IMR-90 (cell line): ENCODE results near the gene MYL12B. TPM values are rescaled to one million over a fixed set of nuclear protein-coding genes. Genes with fewer than 3 reads are reported as not detected.

Experiments
- ATAC-seq: fragments of 200-7000 bp; cut with Tn5 transposase; 2 replicates; pipeline ENCODE4 v1.9.1; 2020; ENCODE audit warnings: low read depth, mild to moderate bottlenecking, moderate library complexity
- BruUV-seq: library from RNA; stranded (reverse); fragments of 400-500 nt; replicated peaks from 2 replicates; lab custom pipeline; 2021; lab: Mats Ljungman, UMichigan
- CTCF ChIA-PET: fragments of 300-600 bp; formaldehyde crosslinking; extraction: SDS; loops from one replicate; lab custom pipeline; 2021; ENCODE audit warnings: antibody characterized with exemption; lab: Yijun Ruan, JAX
- POLR2A ChIA-PET: fragments of 300-600 bp; sonication (Branson Sonifier 250); formaldehyde crosslinking; loops from one replicate; lab custom pipeline; 2022; ENCODE audit warnings: antibody characterized with exemption; ENCODE audit not compliant: unreplicated experiment; lab: Charles Lee
- DNase-seq: peaks from one replicate; pipeline ENCODE4 v3.0.0; 2013
- H2AFZ ChIP-seq: replicated peaks from 2 replicates; pipeline ENCODE3; 2013; ENCODE audit warnings: low read length, mild to moderate bottlenecking; ENCODE audit not compliant: poor library complexity
- H2AK5ac ChIP-seq: 2 replicates; pipeline ENCODE4 v1.6.1; 2013; ENCODE audit warnings: low read depth, low read length, inconsistent platforms
- H2AK9ac ChIP-seq: replicated peaks from 2 replicates; pipeline ENCODE3; 2013; ENCODE audit warnings: mild to moderate bottlenecking, low read depth, low read length, moderate library complexity; ENCODE audit not compliant: poor library complexity
- H2BK120ac ChIP-seq: 2 replicates; pipeline ENCODE4 v1.6.1; 2013; ENCODE audit warnings: low read depth, low read length, inconsistent platforms
- H2BK15ac ChIP-seq: 3 replicates; pipeline ENCODE4 v1.6.1; 2013; ENCODE audit warnings: low read depth, low read length, inconsistent platforms
- H2BK20ac ChIP-seq: 2 replicates; pipeline ENCODE4 v1.6.1; 2013; ENCODE audit warnings: low read depth, mild to moderate bottlenecking, inconsistent platforms, low read length, moderate library complexity
- H2BK5ac ChIP-seq: 2 replicates; pipeline ENCODE4 v1.6.1; 2013; ENCODE audit warnings: mild to moderate bottlenecking, low read depth, low read length, inconsistent platforms; ENCODE audit not compliant: poor library complexity, severe bottlenecking
- H3K14ac ChIP-seq: replicated peaks from 2 replicates; pipeline ENCODE4 v1.6.1; 2013; ENCODE audit warnings: low read depth, low read length, inconsistent platforms
- H3K18ac ChIP-seq: 2 replicates; pipeline ENCODE4 v1.6.1; 2013; ENCODE audit warnings: low read depth, low read length, control low read depth
- H3K23ac ChIP-seq: 2 replicates; pipeline ENCODE4 v1.6.1; 2013; ENCODE audit warnings: low read depth, low read length, inconsistent platforms
- H3K27ac ChIP-seq: 2 replicates; pipeline ENCODE4 v1.5.1; 2013; ENCODE audit warnings: mild to moderate bottlenecking, control low read depth, low read length; ENCODE audit not compliant: insufficient read depth
- H3K27me3 ChIP-seq: 2 replicates; pipeline ENCODE4 v1.6.1; 2013; ENCODE audit warnings: low read length; ENCODE audit not compliant: control insufficient read depth, insufficient read depth
- H3K36me3 ChIP-seq: 2 replicates; pipeline ENCODE4 v1.6.1; 2013; ENCODE audit warnings: low read length, mixed read lengths; ENCODE audit not compliant: control insufficient read depth, insufficient read depth
- H3K4ac ChIP-seq: 2 replicates; pipeline ENCODE4 v1.6.1; 2013; ENCODE audit warnings: low read depth, low read length, inconsistent platforms
- H3K4me1 ChIP-seq: 2 replicates; pipeline ENCODE4 v1.6.1; 2013; ENCODE audit warnings: low read length, mixed read lengths; ENCODE audit not compliant: control insufficient read depth, insufficient read depth
- H3K4me2 ChIP-seq: 2 replicates; pipeline ENCODE4 v1.6.1; 2013; ENCODE audit warnings: low read depth, mild to moderate bottlenecking, control low read depth, low read length, moderate library complexity
- H3K4me3 ChIP-seq: 2 replicates; pipeline ENCODE4 v1.5.1; 2013; ENCODE audit warnings: low read depth, mild to moderate bottlenecking, control low read depth, low read length, moderate library complexity; ENCODE audit not compliant: insufficient read depth
- H3K56ac ChIP-seq: 2 replicates; pipeline ENCODE4 v1.6.1; 2013; ENCODE audit warnings: low read length, inconsistent platforms; ENCODE audit not compliant: insufficient read depth; ENCODE audit errors: extremely low read depth
- H3K79me1 ChIP-seq, 2 experiments: 2 replicates each; pipeline ENCODE4 v1.6.1; 2013; ENCODE audit warnings: low read length in 2 of 2, inconsistent platforms in 1 of 2, low read depth in 1 of 2
- H3K9ac ChIP-seq: 2 replicates; pipeline ENCODE4 v1.6.1; 2013; ENCODE audit warnings: low read depth, low read length, control low read depth
- H3K9me1 ChIP-seq: 2 replicates; pipeline ENCODE4 v1.6.1; 2013; ENCODE audit warnings: low read length, inconsistent platforms; ENCODE audit not compliant: insufficient read depth
- H3K9me3 ChIP-seq: 2 replicates; pipeline ENCODE4 v1.6.1; 2013; ENCODE audit warnings: low read length; ENCODE audit not compliant: control insufficient read depth, insufficient read depth
- H4K20me1 ChIP-seq: 2 replicates; pipeline ENCODE4 v1.6.1; 2013; ENCODE audit warnings: low read length, inconsistent platforms; ENCODE audit not compliant: insufficient read depth
- H4K5ac ChIP-seq: 2 replicates; pipeline ENCODE4 v1.6.1; 2013; ENCODE audit warnings: mild to moderate bottlenecking, low read depth, low read length, control low read depth
- H4K8ac ChIP-seq, 2 experiments: 2 replicates each; pipeline ENCODE4 v1.6.1; 2013; ENCODE audit warnings: low read depth in 2 of 2, low read length in 2 of 2, control low read depth in 1 of 2, inconsistent platforms in 1 of 2
- H4K91ac ChIP-seq: 2 replicates; pipeline ENCODE4 v1.6.1; 2013; ENCODE audit warnings: low read depth, low read length, inconsistent platforms; ENCODE audit not compliant: insufficient read depth
- BHLHE40 ChIP-seq: fragments of 150-350 bp; IDR thresholded peaks from 2 replicates; pipeline ENCODE4 v1.6.1; 2016; ENCODE audit warnings: mild to moderate bottlenecking, low read depth, low read length
- CEBPB ChIP-seq: IDR thresholded peaks from 2 replicates; pipeline ENCODE4 v1.6.1; 2012; ENCODE audit warnings: low read depth, low read length, improper control_type of control experiment
- CHD1 ChIP-seq: IDR thresholded peaks from 2 replicates; pipeline ENCODE4 v1.6.1; 2012; ENCODE audit warnings: low read depth, low read length, improper control_type of control experiment
- FOS ChIP-seq: fragments of 150-350 bp; IDR thresholded peaks from 2 replicates; pipeline ENCODE4 v1.6.1; 2016; ENCODE audit warnings: low read depth, low read length
- MAFK ChIP-seq: IDR thresholded peaks from 2 replicates; pipeline ENCODE4 v1.6.1; 2012; ENCODE audit warnings: low read depth, low read length, improper control_type of control experiment
- MAZ ChIP-seq: IDR thresholded peaks from 2 replicates; pipeline ENCODE4 v1.6.1; 2012; ENCODE audit warnings: low read depth, mild to moderate bottlenecking, low read length, improper control_type of control experiment, moderate library complexity, borderline replicate concordance
- MXI1 ChIP-seq: IDR thresholded peaks from 2 replicates; pipeline ENCODE4 v1.6.1; 2012; ENCODE audit warnings: low read depth, mild to moderate bottlenecking, low read length, moderate library complexity, borderline replicate concordance
- NFE2L2 ChIP-seq: fragments of 150-350 bp; IDR thresholded peaks from 2 replicates; pipeline ENCODE4 v1.6.1; 2016; ENCODE audit warnings: low read depth, mild to moderate bottlenecking, low read length
- POLR2A ChIP-seq: IDR thresholded peaks from 2 replicates; pipeline ENCODE4 v1.6.1; 2012; ENCODE audit warnings: mild to moderate bottlenecking, low read depth, low read length
- RAD21 ChIP-seq: IDR thresholded peaks from 2 replicates; pipeline ENCODE4 v1.6.1; 2012; ENCODE audit warnings: low read length, improper control_type of control experiment
- WGBS, 2 experiments: methylation state at CpG; one replicate each; pipeline versions ENCODE4 v1.1.5 to v1.1.7; 2013; ENCODE audit warnings: missing lambda C conversion rate in 2 of 2; ENCODE audit not compliant: insufficient read length in 1 of 2; ENCODE audit errors: extremely low coverage in 2 of 2; 5-methylcytosine and 5-hydroxymethylcytosine counted together
- dilution Hi-C: fragments of 300-500 bp; cut with HindIII; formaldehyde crosslinking; loops from one replicate; pipeline ENCODE4 v1.14.3; 2018; ENCODE audit warnings: low sequenced_read_pairs; ENCODE audit not compliant: unreplicated experiment
- in situ Hi-C: fragments of 300-500 bp; cut with MboI; formaldehyde crosslinking; loops from 3 replicates; pipeline ENCODE4 v1.14.3; 2019; ENCODE audit warnings: low sequenced_read_pairs, inconsistent platforms, mixed read lengths
- intact Hi-C: fragments of 100-400 bp; cut with micrococcal nuclease; formaldehyde crosslinking; loops from 2 replicates; pipeline ENCODE4 v1.10.0; 2022
- polyA plus RNA-seq, 3 experiments: library from polyadenylated mRNA; depleted of rRNA; stranded (reverse); fragments of >200 nt; gene quantifications; 2 replicates each; pipeline ENCODE4 v1.2.3, GENCODE V29; 2012; ENCODE audit warnings: low replicate concordance in 1 of 3
- total RNA-seq: library from RNA; depleted of rRNA; stranded (reverse); fragments of >200 nt; gene quantifications from 2 replicates; pipeline ENCODE4 v1.2.3, GENCODE V29; 2012
- TF ChIP-seq, protein P1 (sequence below): fragments of 150-350 bp; IDR thresholded peaks from 2 replicates; pipeline ENCODE4 v1.6.1; 2016; ENCODE audit warnings: low read depth, mild to moderate bottlenecking, low read length, moderate library complexity, borderline replicate concordance

The MYL12B gene
- total and polyA plus RNA-seq, 2 of the 4 experiments (the other 2 are of a cell fraction), result 692 to 816 TPM

- H3K14ac ChIP-seq, result peak overlapping the region; percentile 81
- no peak for ATAC-seq
- H2AFZ ChIP-seq, result peak overlapping the region; percentile 90
- H3K9me1 ChIP-seq, result no peaks in the 10 kb centered on the region
- peak overlapping the region; percentile 90 for H4K91ac ChIP-seq
- WGBS, 2 experiments, result 69% methylated on average over 7 of the region's 23 CpGs; no CpG with 5 or more reads in 1 of the 2 experiments
- H3K79me1 ChIP-seq, result peaks cover 7 to 18% of the 10 kb centered on the region in 2 experiments; a peak in 2 of 4 replicates
- H3K4me2 ChIP-seq, result peak overlapping the region; percentile 17; the same call in 1 of the 2 replicates
- H2BK5ac ChIP-seq, result peak overlapping the region; percentile 97
- H3K56ac ChIP-seq, result peak overlapping the region; percentile 58
- peak overlapping the region; percentile 84 for H3K4me3 ChIP-seq
- H3K9me3 ChIP-seq, result peaks cover 4% of the 10 kb centered on the region; the same call in 1 of the 2 replicates
- H3K18ac ChIP-seq, result peak overlapping the region; percentile 61
- peak overlapping the region; percentile 92 for H2AK5ac ChIP-seq
- H4K20me1 ChIP-seq, result peaks cover 11% of the 10 kb centered on the region; the same call in 1 of the 2 replicates
- ChIA-PET POLR2A (interaction anchor here (0.9 kb wide), 1 partner anchor 298 kb away, joined by 3 read pairs; no protein-coding TSS in a partner anchor), CTCF (interaction anchor here (0.5 to 1.7 kb wide), 6 partner anchors 10 to 673 kb away, joined by 3 to 5 read pairs (median 3); no protein-coding TSS in a partner anchor)
- H3K9ac ChIP-seq, result peak overlapping the region; percentile 5; the same call in 1 of the 2 replicates
- peak overlapping the region; percentile 97 for H3K27ac ChIP-seq
- no peak for DNase-seq
- H2BK20ac ChIP-seq, result peak overlapping the region; percentile 85
- dilution Hi-C loops, result no loop called here
- H3K4me1 ChIP-seq, result peaks cover 6% of the 10 kb centered on the region; the same call in 1 of the 2 replicates
- peaks cover 3% of the 10 kb centered on the region for H3K36me3 ChIP-seq
- peak overlapping the region; percentile 84 for H2BK120ac ChIP-seq
- H4K5ac ChIP-seq, result peak overlapping the region; percentile 87
- H3K27me3 ChIP-seq, result no peaks in the 10 kb centered on the region
- no TSS peak for BruUV-seq
- peak overlapping the region; percentile 53; the same call in 1 of the 3 replicates for H2BK15ac ChIP-seq
- intact Hi-C loops, result loop anchor here (1.0 to 10.0 kb wide), 7 partner anchors 95 to 675 kb away; partner anchors contain the start of genes LPIN2, METTL4 and NDC80
- peak overlapping the region; percentile 89 for H3K4ac ChIP-seq
- H2AK9ac ChIP-seq, result peak overlapping the region; percentile 76
- TF ChIP-seq CEBPB, result no peak
- TF ChIP-seq MAFK, result no peak
- no peak for TF ChIP-seq RAD21
- TF ChIP-seq FOS, result no peak
- TF ChIP-seq BHLHE40, result no peak
- TF ChIP-seq NFE2L2, result no peak
- TF ChIP-seq POLR2A, result no peak
- TF ChIP-seq MXI1, result no peak
- no peak for TF ChIP-seq CHD1
- no peak for TF ChIP-seq MAZ
- TF ChIP-seq, protein P1, sequence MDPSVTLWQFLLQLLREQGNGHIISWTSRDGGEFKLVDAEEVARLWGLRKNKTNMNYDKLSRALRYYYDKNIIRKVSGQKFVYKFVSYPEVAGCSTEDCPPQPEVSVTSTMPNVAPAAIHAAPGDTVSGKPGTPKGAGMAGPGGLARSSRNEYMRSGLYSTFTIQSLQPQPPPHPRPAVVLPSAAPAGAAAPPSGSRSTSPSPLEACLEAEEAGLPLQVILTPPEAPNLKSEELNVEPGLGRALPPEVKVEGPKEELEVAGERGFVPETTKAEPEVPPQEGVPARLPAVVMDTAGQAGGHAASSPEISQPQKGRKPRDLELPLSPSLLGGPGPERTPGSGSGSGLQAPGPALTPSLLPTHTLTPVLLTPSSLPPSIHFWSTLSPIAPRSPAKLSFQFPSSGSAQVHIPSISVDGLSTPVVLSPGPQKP, result no peak
- peak overlapping the region; percentile 69 for H3K23ac ChIP-seq
- peak overlapping the region; percentile 81 to 98 for H4K8ac ChIP-seq
- in situ Hi-C loops, result loop anchor here (5.0 kb wide), 1 partner anchor 309 kb away; no protein-coding TSS in a partner anchor
These were observed 15.2 kb upstream of the MYL12B start for GRCh38 chr18:3246635-3247239.
